HG02588 (cell line): ENCODE data around the gene CYSRT1.
A peak's percentile ranks its signal among the peaks of the same experiment; 100 is the strongest.

ENCODE experiments used
- ATAC-seq: cut with Tn5 transposase; IDR thresholded peaks from one replicate; pipeline ENCODE4 v1.9.1; 2021; ENCODE audit warnings: mild to moderate bottlenecking, moderate library complexity; ENCODE audit not compliant: unreplicated experiment

CYSRT1 gene

GRCh38 chr9:137223078-137223970 is 1.6 kb upstream of the CYSRT1 start:
- ATAC-seq: peak; percentile 67

- no peak for ATAC-seq
These were observed 841 bp downstream of the CYSRT1 start for GRCh38 chr9:137225699-137226331.

- no peak for ATAC-seq
These were observed 1.5 kb downstream of the CYSRT1 start for GRCh38 chr9:137226338-137227053.

- no peak for ATAC-seq
These were observed 2.3 kb downstream of the CYSRT1 start, which contains the start of gene RNF224 for GRCh38 chr9:137227054-137227852. RNF224 (plus strand) TSS chr9:137227502; CDS start chr9:137228336, 834 bp downstream.

GRCh38 chr9:137227853-137228505 is 3.0 kb downstream of the CYSRT1 start:
- ATAC-seq: no peak

GRCh38 chr9:137228506-137228967 is 3.6 kb downstream of the CYSRT1 start:
- ATAC-seq: no peak

GRCh38 chr9:137228968-137229896 is 4.3 kb downstream of the CYSRT1 start:
- ATAC-seq: no peak

- no peak for ATAC-seq
These were observed 5.1 kb downstream of the CYSRT1 start for GRCh38 chr9:137229903-137230704.

- ATAC-seq: no peak
These were observed 5.9 kb downstream of the CYSRT1 start, which contains the start of gene SLC34A3 for GRCh38 chr9:137230705-137231371. SLC34A3 (plus strand) TSS chr9:137230901; CDS start chr9:137231703, 802 bp downstream.

- no peak for ATAC-seq
These were observed 6.5 kb downstream of the CYSRT1 start for GRCh38 chr9:137231372-137232039.

GRCh38 chr9:137232101-137232500 is 7.1 kb downstream of the CYSRT1 start:
- ATAC-seq: no peak

GRCh38 chr9:137232510-137232909 is 7.5 kb downstream of the CYSRT1 start:
- ATAC-seq: no peak

GRCh38 chr9:137233143-137233980 is 8.4 kb downstream of the CYSRT1 start:
- no peak for ATAC-seq

GRCh38 chr9:137234055-137234697 is 9.2 kb downstream of the CYSRT1 start:
- no peak for ATAC-seq

GRCh38 chr9:137234758-137235423 is 9.9 kb downstream of the CYSRT1 start:
- no peak for ATAC-seq
